HG02884 (cell line): Measurements from ENCODE around the gene WLS.

Source experiments
- ATAC-seq: cut with Tn5 transposase; IDR thresholded peaks from one replicate; pipeline ENCODE4 v1.9.1; 2021; ENCODE audit warnings: mild to moderate bottlenecking, moderate library complexity; ENCODE audit not compliant: unreplicated experiment

Gene WLS

DNA sequence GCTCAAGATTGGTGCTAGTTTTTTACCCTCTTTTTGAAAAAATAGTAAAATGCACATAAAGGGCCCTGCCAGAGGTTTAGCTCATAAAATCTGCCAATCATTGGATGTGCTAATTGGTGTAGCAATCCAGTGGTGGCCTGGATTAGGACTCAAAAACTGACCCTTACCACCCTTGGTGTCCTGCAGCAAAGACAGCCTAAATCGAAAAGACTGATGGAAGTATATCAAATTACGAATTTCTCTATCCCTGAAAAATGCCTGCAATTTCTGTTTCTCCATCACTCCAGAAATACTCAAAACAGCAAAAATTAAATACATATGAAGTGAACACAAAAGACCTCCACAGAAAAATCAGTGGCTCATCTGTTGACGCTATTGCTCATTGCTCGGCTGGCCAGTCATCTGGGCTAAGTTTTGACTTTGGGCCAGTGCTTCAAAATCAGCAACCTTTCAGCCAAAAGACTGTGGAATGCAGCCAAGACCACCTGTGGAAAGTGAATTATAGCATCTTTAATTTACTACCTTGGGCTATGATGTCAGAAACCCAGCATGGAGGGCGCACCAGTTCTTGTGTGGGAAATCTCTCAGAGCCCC lies 30.0 kb downstream of the WLS start:
- no peak for ATAC-seq

DNA sequence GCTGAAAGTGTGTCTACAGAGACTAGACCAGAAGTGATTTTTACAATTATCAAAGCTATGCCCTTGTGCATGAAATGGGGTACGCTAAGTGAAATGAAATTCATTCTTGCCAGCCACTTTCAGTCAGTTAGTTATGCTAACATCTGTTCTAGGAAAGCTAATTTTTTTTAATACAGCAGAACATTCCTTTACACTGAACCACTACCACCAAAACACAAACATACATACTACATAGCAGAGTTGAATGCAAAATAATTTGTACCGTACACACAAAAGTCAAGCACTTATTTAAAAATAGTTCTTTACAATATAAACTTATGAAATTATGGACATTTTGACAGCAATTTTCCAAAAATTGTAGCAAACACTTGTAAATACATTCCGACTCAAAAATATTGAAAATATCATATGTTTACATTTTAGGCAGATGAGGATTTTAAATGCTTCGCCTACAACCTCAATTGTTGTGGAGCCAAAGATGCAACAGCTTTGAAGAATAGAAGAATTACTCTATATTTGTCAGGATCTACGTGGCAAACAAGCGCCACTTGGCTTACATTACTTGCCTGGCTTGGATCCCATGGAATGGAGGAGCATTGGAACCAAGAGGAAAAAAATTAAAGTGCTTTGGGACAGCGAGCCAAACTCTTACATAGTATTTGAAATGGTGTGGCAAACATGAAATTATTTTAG lies 30.6 kb downstream of the WLS start:
- ATAC-seq: no peak

DNA sequence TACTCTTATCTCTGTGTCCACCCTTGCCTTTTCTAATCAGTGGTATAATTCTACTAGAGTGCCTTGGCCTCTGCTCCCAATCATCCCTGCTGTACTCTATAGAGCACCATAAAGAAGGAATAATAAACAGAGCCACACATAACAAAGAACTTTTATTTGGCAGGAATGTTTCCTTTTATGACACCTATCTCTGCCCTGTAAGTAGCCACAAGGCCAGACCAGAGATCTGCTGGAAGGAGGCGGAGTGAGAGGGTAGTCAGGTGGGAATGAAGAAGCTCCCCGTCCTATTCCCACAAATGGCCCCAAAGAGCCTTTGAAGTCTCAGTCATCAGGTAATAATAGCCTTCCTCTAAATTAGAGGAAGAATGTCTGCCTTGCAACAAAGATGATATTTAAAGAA lies 32.7 kb downstream of the WLS start:
- ATAC-seq: no peak

DNA sequence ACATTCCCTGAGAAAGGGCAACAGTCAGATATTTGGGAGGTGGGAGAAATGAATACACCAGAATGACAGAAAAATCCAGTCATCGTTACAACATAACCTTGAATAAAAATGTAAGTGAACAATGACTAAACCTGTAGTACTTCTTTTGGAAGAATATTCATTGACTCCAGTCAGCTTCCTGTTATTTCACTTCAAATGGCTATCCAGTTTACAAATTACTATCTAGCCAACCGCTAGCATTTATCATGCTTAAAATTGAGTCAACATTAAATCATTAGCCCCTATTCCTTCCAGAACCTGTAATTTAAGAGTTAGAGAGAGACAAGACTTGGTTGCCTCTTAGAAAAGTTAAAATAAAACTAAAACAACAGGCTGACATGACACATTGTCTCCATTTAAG lies 33.6 kb downstream of the WLS start:
- no peak for ATAC-seq

DNA sequence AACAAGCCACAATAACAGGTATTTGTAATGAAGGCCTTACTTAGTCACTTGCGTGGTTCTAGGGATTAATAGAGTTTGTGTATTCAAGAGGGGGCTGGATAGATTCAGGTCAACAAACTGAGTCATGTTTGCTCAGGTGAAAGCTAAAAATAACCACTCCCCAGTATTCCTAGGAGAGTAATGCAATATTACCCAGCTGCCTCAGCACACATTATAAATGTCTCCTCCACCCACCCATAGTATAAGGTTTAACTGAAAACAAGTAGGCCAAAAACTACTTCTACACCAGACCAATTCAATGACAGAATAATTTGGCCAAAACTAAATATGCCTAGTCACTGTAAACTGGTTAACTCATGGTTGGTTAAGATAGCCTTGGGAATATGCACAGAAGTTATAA lies 34.4 kb downstream of the WLS start:
- ATAC-seq: no peak

DNA sequence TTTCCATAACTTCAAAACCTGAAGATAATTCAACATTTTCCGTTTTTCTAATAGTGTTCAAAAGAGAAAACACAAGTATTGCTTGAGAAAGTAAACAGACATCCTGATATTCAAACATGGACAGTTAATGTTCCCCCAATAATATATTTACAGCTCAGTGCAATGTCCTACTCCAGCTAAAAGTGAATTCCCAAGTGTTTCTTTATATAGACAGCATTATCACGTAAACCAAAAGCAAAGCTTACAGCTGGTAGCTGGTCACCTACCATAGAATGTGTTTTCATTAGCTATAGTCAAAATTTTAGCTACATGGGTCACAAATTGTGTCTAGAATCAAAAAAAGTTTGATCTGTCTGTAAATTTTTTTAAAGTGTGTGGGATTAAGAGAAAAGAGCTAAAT lies 34.9 kb downstream of the WLS start:
- ATAC-seq: no peak

DNA sequence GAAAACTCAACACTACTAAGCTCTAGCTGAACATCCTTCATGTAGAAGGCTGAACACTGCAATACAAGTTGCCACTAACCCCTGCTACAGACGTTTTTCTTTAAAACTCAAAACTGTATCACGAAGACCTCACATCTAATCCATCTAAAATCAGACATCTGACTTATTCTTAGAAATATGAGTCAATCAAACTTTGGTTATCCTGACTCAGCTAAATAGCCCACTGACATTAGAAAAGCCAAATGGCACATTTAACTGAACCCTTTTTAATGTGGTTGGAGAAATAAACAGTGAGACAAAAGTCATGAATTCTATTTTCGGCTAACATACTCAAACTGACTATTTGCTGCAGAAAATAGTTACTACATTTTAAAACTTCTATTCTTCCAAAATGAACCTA lies 35.6 kb downstream of the WLS start:
- ATAC-seq: no peak

DNA sequence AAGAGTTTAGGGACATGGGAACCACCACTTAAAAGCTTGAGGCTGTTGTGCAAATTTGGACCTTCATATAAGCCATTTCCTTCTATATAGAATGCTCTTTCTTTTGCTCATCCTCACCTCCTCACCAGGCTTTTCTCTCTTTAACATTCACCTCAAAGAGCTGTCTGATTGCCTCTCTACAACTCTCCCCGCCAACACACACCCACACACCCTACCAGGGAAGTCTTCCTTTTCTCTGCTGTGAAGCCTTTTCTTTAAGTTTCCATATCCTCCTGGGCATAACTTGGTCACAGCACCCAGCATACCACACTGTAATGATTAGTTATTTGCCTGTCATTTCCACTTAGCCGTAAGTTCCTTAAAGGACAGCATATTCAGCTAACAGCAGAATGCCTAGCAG lies 40.6 kb downstream of the WLS start:
- ATAC-seq: no peak

DNA sequence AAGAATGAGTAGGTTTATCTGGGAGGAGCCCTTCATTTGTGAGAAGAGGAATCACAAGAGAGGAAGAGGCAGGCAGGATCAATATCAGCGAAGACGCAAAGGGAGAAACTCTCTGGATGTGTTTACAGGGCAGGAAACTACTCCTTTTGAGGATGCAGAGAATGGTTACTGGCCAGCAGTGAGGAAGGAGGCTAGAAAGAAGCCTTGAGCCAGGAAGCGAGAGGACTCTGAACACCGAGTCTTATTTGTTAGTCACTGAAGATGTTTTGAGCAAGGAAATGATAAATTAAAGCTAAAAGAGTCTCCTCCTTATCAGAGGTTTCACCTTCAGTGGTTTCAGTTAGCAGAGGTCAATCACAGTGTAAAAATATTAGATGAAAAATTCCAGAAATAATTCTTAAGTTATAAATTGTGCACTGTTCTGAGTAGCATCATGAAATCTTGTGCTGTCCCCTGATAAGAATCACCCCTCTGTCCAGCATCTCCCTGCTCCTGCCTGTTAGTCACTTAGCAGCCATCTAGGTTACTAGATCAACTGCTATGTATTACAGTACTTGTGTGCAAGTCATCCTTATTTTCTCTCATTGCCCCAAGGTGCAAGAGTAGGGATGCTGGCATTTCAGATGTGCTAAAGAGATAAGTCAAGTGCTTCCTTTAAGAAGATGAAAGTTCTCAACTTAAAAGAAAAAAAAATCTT lies 43.5 kb downstream of the WLS start:
- no peak for ATAC-seq

DNA sequence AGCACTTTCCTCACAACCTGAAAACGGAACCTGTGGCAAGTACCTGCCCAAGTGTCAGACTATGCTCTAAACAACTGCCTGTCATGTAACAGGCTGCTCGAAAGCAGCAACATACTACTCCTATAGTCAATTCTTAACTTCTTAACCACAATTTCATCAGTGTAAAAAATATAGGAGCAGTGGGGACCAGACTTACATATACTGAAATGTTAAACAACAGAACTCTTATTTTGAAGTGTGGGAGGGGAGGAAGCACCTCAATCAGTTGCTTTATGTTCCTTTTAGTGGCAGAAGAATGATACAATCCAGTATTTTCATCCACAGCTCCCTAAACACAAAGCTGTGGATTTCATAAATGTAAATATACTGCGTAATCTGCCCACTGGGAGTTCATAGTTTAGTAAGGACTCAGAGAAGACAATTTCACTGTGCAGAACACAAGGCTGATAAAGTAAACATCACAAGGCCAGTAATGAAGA lies 44.2 kb downstream of the WLS start:
- ATAC-seq: no peak

DNA sequence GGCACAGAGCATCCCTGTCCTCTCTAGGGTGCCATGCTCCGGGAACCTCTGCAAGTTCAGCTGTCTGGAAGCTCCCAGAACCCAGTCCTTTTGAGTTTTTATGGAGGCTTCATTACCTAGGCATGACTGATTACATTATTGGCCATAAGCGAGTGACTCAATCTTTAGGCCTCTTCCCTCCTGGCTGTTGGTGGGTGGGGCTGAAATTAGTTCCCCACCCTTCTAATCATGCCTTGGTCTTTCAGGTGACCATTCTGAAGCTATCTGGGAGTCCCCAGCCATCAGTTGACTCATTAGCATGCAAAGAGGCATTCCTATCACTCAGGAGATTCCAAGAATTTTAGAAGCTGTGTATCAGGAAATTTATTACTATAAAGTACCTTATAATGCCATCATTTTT lies 46.6 kb downstream of the WLS start:
- ATAC-seq: no peak

DNA sequence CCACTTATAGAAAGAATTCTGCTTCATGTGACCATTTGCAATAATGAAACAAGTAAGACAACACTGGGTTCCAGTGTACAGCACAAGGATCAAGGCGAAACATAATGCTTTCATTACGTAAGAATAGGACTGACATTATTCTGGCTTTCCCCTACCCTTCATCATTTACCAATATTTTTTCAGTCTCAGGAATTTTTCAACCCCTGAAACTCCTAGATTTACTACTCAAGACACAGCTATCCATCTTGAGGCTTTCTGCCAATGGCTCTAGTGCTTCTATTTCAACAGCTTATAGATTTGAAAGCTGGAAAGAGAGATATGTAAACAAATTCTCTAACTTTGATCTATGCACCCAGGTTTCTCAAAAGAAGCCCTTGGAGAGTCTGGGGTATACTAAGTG lies 48.4 kb downstream of the WLS start:
- no peak for ATAC-seq

DNA sequence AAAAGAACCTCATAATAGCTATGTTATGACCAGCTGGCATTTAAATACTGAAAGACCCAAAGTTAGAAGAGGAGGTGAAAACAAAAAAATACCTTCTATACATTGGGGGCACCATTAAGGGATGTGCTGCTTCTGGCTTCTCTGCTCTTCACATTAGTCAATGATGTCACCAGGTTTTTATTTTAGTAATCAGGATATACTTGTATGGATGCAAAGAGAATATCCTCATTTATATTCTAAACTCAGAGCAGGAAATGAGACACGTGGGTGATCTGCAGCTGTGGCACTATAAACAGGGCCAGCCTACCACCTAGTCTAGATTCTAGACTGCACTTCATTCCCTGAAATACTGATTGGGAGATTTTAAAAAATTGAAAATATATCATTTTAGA lies 51.2 kb downstream of the WLS start:
- peak; percentile 38 for ATAC-seq

DNA sequence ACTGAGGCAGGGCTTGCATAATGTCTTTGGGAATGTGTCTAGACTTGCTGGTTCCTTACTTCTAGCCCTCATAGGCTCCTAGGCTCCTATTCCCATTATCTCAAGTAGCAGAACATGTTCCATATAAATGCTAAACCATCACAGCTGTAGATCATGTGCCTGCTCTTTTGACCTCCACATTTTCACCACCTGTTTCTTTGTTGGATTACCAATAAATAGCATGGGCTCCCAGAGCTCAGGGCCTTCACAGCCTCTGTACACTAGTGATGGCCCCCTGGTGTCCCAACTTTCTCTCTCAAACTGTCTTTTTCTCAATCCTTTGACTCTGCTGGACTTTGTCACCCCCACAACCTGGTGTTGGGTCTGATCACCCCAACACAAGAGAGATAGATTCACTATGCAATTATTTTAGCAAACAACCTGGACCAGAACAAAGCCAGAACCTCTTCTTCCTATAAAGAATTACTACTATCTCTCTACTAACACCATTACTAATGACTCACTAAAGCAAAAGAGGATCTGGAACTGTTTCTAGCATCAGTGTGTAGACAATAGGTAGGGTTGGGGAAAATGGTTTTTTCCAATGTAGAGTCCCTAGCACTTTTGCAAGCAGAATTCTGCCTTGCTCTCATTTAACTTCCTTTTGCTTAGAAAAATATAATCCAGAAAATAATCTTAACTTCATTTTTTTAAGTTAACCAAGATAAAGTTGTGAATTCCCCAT lies 51.7 kb downstream of the WLS start:
- peak; percentile 57 for ATAC-seq

DNA sequence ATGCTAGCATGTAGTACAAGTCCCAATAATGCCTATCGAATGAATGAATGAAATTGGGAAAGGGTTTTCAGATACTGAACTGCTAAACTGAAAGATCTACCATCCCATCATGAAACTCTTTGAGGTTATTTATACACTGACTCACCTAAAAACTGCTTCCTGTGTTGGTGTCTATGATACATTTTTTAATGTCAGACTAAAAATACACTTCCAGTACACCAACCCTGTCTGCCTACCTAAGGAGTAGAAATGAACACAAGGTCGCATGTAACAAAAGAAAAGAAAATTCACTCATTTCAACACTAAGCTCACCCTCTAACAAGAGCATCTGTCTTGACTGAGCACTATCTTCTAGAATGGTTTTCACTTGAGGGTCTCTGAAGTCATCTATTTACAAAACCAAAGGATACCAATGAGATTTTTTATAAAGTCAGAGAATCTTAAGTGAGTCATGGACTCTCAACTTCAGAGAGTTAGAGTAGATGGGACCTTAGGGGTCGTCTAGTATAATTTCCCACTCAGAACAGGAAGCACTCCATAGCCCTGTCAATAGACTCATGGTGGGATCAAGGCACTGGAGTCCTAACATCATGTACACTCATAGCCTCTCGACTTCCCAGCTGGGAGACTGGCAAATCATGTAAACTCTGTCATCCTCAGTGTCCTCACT lies 53.4 kb downstream of the WLS start:
- peak; percentile 51 for ATAC-seq

DNA sequence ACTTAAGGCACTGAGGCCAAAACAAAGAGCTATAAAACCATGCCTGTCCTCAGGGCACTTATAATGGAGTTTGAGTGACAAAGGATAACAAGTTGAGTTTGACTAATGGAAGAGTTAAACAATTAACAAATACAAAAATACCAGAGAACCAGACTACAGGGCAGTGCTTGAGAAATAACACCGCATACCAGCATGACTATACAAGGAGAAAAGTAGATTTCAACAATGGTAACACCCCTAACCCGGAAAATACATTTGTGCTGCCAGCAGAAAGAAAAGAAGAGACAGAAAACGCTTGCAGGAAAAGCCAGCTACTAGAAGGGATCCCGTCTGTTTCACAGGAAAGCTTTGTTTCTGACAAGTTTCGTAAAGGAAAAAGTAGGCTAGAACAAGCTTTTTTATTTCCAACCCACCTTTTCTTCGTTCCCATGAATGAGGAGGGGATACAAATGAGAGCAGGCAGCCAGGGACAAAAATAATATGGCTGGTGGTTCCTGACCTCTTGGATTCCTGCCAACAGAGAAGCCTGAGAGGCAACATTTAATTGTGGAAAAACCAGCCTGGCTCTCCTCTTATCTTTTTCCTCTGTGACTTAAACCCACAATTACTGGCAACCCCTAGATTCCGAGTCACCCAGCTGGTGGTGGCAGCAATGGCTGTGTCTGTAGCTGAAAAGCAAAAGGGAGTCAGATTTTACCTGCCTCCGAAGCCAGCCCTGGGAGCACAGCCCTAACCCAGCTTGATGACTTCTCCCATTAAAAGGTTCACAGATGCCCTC lies 56.5 kb downstream of the WLS start:
- no peak for ATAC-seq

DNA sequence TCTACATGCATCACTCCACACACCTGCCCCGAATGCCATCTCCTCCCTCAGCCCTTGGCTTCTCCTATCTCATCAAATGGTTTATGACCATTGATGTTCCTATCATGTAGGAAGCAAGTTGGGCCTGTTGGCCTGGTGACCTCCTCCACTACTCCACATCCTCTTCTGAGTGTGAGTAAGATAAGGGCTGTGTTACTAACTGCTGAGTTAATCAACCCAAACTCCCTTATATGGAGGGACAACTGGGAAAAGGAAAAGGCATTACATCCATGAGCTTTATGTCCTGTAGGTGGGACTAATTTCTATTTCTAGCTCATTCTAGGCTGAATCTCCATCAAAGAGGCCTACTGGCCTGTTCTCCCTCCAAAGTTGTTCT lies 57.6 kb downstream of the WLS start:
- no peak for ATAC-seq

DNA sequence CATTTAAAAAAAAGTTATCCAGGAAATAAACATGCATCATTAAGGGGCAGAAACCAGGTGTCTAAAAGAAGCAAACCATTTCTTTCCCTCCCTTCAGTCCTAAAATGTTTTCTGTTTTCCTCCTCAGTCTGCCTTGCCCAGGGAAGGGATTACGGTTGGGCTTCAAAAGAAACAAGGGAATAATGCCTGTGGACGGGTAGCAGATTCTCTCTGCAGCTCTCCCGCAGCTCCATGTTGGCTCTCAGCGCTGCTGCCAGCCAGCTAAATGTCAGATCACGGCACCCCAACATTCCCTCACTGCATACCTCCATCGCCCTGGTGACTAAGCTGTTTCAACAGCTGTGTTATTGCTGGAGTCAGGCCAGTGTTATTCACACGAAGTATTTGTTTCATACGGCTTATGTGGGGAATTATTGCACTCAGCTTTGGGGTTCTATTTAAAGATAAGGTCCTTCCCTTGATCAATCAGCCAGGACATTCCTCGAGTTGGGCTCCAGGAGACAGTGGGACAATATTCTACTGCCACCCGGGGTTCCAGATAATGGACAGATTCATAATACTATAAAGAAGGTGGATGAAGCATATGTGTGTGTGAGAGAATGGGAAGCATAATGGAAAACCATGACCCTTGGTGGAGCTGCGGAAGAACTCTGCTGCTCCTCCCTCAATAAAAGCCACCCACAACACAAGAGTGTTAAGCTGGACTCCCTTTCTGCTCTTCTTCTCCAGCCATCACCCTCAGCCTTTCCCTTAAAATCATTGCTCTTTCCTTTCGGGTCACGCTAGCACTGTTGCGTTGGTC lies 58.2 kb downstream of the WLS start:
- ATAC-seq: no peak

DNA sequence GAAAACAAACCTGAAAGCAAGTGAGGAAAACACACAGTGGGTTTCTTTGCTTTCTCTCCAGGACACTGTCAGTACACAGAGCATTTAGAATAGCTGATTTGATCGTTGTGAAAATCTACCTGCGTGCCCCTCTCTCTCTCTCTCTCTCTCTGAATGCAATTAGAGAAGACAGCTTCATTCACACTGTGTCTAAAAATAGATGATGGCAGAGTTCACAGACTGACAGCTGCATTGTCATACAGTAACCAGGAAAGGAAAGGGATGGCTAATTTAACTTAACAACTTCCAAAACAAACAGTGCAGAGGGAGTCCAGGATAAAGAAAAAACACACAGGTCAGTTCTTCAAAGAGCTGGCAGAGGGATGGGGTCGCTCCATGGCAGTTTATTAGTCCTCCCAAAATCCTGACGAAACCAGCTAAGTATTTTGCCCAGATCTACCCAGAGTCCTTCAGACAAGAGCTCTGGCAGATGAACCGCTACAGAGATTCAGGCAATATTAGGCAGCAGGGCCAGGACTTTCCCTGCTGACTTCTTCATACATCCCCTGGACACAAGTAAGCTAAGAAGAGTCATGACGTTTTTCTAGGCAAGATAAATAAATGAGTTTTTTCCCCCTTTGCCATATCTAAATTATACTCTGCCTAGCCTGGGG lies 58.9 kb downstream of the WLS start:
- no peak for ATAC-seq
